NCI-H2107 treated with DMSO at 0.1 percent for 48 hours (cell line): ENCODE data around the gene LRP1B.

Experiments
- DNase-seq: peaks from one replicate; lab custom pipeline; 2025; ENCODE audit not compliant: unreplicated experiment; lab: John Stamatoyannopoulos, UW

LRP1B gene

DNA sequence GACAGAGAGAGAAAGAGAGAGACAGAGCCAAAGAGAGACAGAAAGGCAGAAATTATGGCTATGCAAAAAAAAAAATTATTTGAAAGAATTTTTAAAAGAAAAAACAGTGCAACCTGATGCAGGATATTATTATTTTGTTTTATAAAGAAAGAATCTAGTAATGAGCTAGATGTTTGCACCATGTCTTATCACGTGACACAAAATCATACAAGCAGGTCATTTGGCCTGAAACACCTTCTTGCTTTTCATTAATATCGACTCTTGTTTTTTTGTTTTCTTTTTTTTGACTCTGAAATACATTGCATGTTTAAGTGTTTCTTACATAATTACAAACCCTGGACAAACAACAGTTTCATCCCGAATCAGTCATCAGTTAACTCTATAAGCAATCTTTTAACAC is 606.0 kb downstream of the LRP1B start:
- DNase-seq, result no peak

DNA sequence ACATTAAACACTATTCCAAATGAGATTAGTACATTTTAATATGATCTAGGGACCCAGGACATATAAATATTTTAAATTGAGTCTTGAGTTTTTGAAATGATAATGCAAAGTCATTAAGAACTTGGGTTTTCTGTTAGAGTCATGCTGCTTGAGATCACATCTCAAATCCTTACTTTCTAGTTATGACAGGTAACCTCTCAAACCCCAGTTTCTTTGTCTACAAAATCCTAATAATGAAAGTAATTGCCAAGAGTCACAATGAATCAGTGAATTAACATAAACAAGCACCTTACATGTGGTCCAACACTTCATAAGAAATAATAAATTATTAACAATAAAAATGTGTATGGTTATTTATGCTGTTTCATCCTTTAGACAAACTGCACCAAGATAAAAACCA is 607.6 kb downstream of the LRP1B start:
- DNase-seq, result no peak

DNA sequence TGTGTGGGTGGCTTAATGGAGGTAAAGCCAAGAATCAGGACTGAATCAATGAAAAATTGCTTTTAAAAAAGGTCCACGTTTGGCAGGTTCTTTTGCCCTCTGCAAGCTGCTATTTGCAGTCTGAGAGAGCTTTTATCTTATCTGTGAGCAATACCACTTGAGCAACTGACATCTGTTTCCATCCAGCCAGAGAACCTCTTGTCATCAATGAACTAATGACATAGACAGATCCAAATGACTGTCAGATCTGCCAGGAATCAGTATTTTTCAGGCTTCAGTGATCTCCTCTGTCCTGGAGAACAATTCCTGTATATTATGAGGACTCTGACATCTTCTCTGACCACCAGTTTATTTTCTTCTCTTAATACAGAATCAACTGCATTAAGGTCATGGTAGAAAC is 608.1 kb downstream of the LRP1B start:
- no peak for DNase-seq

DNA sequence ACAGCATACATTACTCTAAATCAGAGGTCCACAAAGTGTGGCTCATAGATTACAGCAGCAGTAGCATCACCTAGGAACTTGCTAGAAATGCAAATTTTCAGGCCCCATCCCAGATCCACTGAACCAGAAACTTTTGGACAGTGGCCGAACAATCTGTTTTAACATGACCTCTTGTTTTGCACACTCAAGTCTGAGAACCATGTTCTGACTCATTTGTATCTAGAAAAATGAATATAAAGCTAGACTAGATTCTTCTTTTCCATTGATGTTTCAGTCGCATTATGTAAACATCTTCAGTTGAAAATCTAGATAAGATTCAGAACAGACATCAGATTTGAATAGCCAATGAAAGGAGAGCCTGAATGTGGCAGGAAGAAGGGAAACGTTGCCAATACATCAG is 608.8 kb downstream of the LRP1B start:
- no peak for DNase-seq

DNA sequence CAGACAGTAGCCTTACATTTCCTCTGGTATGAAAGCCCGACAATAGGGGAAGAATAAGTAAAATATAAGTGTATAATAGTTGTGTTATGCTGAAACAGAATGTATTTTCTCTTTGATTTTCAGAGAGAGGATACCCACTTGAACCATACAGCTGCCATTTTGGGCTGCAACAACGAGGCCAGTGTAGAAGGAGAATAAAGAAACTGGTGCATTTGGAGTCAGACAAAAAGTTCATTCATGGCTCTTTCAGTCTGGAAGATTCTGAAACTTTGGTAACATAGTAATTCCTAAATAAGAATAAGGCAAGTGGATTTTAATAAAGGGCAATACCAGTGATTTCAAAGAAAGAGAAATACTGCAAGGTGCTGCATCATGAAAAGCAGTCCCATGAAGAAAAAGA is 610.9 kb downstream of the LRP1B start:
- no peak for DNase-seq

DNA sequence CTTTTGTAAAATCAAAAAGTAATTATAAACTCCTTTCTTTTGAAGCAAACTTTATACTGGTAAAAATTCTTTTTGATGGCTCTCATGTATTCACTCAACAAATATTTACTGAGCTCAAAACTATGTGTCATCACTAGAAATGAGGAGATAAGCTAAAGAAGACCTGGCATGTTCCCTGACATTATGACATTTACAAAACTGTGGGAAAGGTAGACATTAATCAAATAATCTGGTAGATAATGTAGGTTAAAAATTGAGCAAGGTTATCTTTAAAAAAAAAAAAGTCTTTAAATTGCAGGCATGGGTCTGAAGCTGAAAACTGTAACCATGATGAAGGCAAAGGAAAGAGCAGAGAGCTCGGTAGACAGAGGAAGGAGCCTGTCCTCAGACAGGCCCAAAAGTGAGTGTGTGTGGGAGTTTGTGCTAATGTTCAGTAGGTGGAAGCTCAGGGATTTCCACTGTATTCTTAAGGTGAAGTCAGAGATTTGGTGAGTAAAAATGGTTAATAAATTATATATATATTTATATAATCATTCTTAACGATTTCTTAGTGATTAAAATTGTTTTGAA is 612.9 kb downstream of the LRP1B start:
- DNase-seq, result no peak

DNA sequence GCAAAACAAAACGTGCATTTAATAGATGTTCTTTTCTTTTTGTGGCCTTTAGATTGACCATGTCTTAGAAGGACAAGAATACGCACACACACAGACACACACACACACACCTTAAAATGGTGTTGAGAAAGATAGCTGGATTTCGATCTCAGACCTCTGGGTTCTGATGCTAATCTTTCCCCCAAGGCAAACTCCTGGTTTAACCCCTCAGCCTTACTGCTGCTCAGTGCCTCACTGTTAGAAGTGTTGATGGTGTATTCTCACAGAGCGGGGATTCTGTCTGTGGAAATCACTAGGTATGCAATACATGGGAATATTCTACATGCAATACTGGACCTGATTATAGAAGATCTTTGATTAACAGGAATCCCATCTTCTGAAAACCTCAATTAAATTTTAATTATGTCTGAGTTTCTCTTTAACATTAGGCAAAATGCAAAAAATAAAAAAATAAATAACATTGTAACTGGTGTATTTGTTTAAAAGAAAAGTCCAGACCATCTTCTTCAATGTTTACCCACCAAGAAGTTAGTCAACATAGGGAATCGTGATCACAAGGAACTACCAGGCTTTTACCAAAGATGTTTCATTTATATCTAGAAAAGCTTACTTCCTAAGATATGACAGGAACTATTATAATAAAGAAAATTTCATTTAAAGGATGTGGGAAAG is 613.5 kb downstream of the LRP1B start:
- no peak for DNase-seq

DNA sequence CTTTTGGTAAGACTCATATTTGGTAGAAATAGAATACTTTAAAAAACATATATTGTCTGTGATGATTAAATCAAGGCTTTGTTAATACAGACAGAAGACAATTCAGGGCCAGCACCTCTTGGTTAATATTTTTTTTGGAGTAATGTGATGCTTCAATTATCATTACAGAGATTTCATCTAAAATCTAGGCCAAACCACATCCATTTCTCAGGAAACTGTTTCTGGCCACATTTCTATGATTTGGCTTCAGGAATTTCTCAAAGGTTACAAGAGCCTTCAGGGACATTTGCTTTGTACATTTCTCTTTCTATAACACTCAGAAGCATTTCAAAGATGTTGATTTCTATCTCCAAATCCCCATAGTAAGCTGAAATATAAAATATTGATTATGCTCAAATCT is 614.9 kb downstream of the LRP1B start:
- DNase-seq, result no peak

DNA sequence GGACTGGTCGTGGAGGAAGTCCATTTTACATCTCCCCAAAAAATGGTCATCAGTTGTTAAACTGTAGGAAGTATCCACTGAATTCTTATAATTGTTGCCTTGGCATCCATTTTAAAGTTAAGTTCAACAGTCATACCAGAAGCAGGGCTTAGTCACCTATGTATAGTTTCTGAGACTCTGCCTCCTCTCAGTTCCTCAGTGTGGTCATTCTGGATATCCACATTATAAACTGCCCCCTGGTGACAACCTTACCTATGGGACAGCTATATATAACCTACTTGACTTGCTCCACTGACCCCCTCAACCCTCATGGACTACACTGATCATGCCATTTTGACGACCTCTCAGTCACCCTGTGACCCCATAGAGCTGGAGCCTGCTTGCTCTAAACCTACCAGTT is 617.0 kb downstream of the LRP1B start:
- DNase-seq, result no peak

DNA sequence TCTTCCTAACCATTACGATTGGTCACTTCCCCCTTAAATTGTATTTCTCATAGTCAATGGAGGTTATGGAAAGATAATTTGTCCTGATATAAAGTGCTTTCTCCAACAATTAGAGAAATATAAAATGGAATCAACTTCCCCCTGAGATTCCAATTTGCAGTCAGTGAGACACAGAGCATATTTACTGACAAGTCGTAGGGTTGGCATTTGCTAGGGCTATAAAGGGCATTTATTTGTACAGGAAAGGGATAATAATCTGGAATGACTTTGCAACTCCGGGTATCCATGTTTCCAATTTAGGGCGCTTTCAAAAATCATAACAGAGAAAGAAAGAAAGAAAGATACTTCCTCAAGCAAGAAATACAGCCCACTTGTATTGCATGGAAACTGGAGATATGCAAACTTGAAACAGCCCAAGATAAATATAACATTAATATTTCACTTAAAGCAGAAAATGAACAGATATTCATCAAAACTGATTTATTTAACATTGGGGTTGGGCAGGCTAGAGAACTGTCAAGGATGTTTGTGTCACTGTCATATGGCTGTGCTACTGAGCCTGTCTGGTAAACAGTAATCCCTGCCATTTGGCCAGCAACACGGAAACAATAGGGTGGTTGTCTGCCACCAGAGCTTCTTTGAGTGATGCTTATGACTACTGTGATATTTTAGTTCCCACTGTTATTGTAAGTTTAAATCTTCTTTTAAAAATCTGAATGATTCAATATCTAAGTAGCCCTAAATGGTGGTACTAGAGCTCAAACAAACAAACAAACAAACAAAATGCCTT is 621.8 kb downstream of the LRP1B start:
- no peak for DNase-seq

DNA sequence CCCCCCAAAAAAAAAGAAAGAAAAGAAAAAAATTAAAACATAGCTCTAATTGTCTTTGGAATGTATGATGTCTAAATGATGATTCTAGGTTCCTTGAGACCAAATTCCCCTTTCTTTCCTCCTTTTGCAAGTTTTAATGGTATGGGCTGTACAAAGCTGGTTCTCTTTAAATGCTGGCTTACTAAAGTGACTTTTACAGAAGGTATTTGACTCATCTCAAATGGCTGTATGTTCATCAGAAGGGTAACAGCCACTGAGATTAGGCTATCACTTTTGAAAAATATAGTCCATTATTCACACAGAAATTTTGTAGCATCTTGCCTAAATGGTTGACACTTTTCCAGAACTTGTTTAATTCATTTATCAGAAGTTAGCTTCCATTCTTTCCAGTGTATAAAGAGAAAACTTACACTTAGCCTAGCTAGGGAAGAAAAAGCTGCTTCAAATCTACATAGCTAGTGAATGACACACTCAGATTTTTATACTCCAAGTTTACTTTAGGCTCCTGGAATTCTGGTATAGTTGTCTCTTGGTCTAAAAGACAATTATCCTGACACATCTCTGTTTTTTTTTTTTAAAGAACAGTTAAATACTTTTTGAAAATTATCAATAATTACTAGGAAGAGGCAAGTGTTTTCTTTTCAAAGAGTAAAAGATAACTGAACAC is 622.6 kb downstream of the LRP1B start:
- DNase-seq, result no peak

DNA sequence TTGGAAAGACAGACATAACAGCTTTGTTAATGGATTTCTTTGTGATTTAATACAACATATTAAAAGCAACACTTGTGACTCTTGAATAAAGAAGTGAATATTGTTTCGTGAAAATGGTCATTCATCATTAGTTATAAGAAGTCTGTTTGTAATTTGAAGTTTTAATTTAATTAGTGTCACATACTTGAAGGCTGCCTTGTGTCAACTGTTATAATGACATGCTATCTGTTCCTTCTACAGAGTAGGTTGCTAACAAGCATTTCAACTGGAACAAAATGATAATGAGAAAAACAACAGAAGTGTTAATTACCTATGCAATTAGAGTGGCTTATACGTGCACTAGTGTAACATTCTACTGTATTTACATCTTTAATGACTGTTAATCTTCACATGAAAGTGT is 624.7 kb downstream of the LRP1B start:
- DNase-seq, result no peak

DNA sequence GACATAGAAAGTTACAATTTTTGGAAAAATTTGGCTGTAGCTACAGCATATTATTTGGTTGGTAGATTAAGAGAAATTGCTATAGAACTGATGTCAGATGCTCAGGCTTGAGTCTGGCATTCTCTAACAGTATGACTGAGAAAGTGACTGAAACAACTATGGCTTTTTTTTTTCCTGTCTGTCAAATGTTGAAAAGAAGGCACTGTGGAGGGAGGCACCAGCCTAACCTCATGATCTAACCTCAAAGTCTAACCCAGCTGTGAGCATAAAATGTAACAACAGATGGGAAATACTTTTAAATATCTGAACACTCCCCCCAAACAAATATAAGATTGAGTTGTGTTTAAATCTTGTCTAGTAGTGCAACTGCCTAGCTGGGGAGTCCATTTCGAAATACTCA is 629.1 kb downstream of the LRP1B start:
- DNase-seq, result no peak

DNA sequence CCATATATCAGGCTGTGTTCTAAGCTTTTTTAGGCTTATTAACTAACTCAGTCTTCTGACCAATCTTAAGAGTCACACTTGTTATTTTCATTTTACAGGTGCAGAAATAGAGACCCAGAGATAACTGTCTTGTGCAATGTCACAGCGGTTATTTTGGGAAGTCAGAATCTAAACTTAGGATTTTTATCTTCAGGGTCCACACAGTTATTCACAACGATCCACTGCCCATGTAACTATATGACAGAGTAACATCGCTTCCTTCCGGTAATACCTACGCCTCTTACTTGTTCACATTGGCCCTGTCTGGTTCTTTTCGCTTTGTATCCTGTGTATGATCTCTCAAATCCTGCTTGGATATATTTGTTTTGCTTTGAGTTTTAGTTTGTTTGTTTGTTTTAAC is 631.7 kb downstream of the LRP1B start:
- no peak for DNase-seq

DNA sequence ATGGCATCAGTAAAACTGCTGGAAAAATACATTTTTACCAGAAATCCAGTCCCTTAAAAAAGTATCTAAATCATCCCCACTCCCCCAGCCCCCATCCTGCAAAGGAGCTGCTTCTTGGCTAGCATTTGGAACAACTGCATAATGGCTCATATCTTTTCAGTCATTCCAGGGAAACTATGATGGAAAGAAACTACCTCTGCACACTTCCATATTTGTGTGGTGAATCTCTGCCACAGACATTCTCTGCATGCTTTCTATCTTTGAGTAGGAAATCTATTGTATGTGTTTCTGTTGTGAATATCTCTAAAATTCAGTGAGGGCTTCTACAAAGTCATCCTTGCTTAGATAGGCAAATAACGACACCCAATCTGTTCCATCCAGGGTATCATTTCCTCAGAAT is 632.3 kb downstream of the LRP1B start:
- DNase-seq, result no peak

DNA sequence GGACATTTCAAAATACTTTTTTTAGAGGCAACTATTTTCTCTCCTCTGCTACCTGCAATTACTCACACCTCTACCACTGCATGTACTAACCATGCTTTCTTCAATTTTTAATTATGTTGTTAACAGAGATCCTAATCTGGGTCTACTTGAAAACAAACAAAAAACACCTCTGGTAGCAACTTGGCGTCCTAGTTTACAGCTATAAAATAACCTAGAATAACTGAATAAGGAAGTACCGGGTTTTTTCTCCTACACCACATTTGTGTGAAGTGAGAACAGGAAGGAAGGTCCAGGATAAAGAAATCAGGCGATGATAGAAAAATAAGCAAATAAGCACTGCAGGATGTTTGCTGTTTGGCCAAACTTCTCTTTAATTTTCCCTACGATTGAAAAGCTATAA is 633.5 kb downstream of the LRP1B start:
- DNase-seq, result no peak

DNA sequence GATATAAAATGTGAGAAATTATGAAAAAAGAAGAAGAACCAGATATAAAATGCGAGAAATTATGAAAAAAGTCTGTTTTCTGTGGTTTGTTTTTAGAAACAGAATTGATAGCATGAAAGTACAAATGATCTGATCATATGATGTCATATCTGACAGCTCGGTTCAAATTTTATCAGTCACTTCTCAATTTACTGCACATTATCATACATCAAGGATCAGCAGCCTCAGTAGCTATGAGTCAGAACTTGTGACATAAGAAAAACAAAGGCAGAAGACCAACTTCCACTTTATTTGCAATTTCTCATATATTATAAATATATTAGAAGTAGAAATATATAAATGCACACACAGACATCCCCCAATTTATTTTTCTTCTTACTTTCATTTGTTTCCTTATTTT is 634.0 kb downstream of the LRP1B start:
- DNase-seq, result no peak

DNA sequence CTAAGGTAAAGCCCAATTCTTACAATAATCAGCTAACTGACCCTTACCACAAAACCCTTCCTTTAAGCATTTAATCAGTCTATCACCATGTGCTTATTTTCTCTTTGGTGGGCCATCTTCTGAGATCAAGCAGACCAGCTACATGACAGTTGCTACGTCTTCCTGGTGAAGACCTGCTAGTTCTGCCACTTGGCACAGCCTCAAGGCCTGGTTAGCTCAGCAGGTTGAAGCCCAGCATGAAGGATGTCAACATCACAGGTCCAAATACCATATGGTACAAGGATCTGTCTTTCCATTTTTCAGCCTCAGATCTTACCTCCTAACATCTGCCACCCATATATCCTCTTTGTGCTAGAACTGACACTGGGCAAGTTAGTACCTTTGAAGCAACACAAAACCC is 636.9 kb downstream of the LRP1B start:
- DNase-seq, result no peak

DNA sequence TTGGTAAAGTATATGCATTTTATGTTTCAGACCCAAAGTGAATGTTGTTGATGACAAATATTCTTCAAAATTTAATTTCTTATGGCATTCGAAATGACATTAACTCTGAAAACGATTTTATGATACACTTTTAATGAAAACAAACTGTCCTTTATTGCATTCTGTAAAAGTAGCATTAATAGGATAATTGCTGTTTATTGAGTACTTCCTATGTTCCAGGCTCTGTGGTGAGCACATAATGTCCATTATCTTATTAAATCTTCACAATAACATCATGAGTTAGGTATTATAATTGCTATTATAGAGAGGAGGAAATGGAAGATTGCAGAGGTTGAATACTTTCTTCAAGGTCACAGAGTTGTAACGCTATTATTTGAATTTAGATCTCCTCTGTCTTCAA is 638.0 kb downstream of the LRP1B start:
- DNase-seq, result no peak

DNA sequence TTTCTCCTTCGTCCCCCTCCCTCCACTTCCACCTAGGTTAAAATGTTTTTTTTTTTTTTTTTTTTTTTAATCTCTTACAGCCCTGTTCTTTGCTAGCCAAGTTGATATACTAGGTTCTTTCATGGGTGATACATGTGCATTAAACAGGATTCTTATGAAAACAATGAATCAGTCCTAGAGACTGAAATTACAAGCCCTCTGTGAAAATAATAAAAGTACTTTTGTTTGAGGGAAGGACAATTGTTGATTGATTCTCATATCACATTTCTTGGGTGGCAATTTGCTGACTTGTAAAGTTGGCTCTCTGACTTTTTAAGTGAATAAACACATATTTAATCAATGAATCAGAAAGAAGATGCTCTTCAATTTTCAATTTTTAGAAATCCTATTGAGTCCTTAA is 639.9 kb downstream of the LRP1B start:
- no peak for DNase-seq

DNA sequence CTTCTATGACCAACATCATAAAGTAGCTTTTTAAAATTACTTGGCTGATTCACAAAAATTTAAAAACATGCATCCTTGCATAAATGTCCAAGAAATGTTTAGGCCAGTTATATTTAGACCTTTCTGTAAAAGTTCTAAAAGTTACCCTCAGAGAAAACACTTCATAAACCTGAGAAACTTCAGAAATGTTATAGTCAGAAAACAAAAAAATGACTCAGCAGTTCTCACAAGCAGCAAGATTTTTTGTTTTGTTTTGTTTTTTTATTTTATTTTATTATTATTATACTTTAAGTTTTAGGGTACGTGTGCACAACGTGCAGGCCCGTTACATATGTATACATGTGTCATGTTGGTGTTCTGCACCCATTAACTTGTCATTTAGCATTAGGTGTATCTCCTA is 648.1 kb downstream of the LRP1B start:
- DNase-seq, result no peak

DNA sequence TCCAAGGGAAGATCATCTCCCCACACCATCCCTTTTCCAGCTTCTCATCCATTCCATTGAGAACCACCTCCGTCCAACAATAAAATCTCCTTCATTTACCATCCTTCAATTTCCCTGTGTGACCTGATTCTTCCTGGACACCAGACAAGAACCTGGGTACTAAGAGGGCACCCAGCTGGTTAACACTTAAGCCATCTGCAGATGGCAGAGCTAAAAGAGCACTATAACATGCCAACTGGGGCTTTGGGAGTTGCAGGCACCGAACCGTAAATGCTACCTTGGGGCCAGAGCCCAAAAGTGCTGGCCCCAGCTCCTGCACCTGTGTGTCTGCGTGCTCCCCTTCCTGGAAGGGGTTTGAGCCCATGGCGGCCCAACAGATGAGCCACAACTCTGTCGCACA is 655.0 kb downstream of the LRP1B start:
- no peak for DNase-seq
